Gastroesophageal sphincter (tissue), 3 donors: ENCODE results near the gene RALGAPA1.

ENCODE experiments used
- CTCF ChIP-seq, 4 experiments: fragments of 200-600 bp in 2 of 4; fragments of 450-650 bp in 2 of 4; sonication (generic) in 1 of 4; IDR thresholded peaks; one replicate each; pipeline ENCODE4 v1.5.1; 2017 to 2019; ENCODE audit warnings: antibody characterized with exemption in 4 of 4, mild to moderate bottlenecking in 2 of 4, moderate library complexity in 2 of 4
- POLR2A ChIP-seq, 2 donors: fragments of 450-650 bp; IDR thresholded peaks; one replicate each; pipeline ENCODE4 v1.6.1; 2017; ENCODE audit warnings: antibody characterized with exemption in 2 of 2, mild to moderate bottlenecking in 2 of 2, moderate library complexity in 1 of 2
- POLR2AphosphoS5 ChIP-seq: sonication (generic); formaldehyde crosslinking; IDR thresholded peaks from one replicate; pipeline ENCODE4 v1.6.1; 2017; ENCODE audit warnings: antibody characterized with exemption

DNA sequence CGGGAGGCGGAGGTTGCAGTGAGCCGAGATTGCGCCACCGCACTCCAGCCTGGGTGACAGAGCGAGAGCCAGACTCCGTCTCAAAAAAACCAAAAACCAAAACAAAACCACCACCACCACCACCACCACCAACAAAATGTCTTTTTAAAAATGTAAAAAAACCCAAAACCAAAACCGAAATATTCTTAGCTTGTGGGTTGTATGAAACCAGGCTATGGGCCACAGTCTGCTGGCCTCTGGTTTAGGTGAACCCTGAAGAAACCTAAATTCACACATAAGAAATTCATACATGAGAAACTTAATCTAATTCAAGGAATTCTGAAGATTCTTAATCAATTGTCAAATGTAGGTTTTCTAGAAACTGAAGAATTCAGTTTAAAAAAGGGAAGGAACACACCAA, 237.5 kb downstream of the RALGAPA1 start:
- TF ChIP-seq CTCF (IDR thresholded peaks at IDR 0.05), result no peak
- no peak for TF ChIP-seq POLR2A (IDR thresholded peaks at IDR 0.05)
- TF ChIP-seq POLR2AphosphoS5, result no peak
